Measurements from ENCODE around the gene SH3BP2.

SH3BP2 gene

GRCh38 chr4:2792396-2792710, 532 bp upstream of the SH3BP2 start:
- DNase-seq: no peak

DNA sequence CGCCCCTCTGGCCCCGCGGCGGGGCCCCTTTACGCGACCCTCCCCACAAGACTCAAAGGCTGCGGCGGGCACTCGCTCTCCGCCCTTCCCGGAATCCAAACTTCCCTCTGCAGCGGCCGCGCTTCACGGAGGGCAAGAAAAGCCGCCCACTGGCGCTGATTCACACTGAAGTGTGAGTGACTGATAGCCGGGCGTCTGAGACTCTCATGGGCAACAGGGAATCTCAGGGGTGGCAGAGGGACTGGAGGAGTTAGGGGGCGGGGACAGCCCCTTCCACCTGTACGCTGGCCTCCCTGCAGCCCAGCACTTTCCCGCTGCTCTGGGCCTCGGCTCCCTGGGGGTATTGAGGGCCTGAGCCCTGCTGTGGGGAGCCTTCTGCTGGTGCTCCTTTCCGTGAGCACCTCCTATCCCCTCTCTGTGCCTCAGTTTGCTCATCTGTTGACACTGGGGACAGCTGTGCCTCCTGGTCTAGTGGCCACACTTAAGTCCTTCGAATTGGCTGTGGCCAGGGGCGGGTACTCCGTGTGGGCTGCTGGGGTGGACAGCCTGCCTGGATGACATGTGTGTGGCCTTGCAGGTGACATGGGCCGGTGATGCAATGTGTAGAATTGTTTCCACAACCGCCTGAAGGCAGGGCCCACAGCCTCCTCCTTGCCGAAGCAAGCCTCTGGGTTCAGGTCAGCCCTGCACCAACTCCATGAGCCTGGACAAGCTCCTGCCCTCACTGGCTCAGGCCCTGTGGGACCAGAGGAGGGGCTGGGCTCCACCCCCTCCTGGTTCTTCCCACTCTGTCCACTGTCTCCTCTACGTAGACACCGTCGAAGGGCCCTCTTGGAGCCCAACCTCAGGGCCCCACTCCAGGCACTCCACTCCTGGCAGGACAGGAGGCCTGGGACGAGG, 951 bp downstream of the SH3BP2 start:
- DNase-seq: no peak

- peak; percentile 46 for DNase-seq
These were observed 1.8 kb downstream of the SH3BP2 start for GRCh38 chr4:2794486-2795299.

GRCh38 chr4:2795300-2795892, 2.5 kb downstream of the SH3BP2 start:
- no peak for DNase-seq

GRCh38 chr4:2795893-2796848, 3.3 kb downstream of the SH3BP2 start:
- peak; percentile 91 for DNase-seq

DNA sequence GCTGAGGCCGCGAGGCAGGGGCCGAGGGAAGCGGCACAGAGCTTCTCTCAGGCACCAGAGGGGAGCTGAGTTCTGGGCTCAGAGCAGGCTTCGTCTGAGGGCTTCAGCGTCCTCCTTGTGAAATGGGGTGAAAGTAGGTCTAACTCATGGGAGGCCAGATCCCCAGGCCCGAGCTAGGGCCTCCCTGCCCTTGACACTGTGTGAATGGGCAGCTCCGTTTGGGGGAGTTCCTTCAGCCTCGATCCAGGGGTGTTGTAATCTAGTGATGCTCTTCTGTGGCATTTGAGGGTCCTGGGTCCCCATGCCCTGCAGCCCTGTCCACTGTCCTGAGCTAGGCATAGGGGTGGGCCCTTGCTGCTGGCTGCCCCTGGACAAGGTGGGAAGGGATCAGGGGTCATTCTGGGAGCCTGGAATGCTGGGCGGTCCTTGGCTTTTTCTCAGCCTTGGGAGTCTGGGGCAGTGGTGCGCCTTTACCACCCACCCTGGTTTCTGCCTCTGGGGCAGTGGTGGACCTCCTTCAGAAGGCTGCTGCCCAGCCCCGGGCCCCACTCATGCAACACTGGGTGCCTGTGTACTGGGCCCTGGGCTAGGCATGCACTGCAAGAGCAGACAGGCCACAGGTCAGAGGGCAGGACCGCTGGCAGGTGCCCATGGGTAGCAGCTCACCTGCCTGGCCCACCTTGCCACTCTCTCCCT, 4.1 kb downstream of the SH3BP2 start:
- DNase-seq: no peak

DNA sequence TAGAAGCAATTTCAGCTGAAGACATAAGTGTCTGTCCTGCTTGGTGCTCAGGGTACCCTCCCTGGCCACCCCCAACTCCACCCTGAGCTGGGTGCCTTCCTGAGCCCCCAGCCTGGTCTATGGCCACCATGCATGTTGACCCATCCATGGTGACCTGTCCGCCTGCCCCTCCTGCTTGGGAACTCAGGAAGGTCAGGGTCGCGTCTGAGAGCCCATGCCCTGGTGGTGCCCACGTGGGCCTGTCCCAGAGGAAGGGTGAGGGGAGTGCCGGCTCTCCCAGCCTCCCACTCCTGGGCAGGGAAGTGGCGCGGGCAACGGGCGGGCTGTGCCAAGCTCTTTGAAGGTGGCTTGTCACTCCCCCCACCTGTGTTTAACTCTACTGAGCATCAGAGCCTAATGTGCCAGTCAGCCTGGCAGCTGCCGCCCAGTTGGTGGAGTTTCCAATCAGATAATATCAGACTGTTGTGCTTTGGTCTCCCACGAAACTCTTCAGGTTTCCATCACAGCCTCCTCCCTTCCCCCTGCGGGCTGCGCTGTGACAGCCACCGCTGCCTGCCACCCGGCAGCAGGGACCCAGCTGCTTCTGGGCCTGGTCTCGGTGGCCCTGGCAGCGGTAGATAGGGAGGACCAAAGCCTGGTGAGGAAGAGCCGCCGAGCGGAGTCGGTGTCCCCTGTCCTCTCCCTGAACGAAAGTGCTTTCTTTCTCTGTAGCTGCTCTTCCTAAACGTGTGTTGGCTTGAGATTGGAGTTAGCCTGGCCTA, 4.8 kb downstream of the SH3BP2 start:
- no peak for DNase-seq

GRCh38 chr4:2798399-2799223, 5.7 kb downstream of the SH3BP2 start:
- no peak for DNase-seq

DNA sequence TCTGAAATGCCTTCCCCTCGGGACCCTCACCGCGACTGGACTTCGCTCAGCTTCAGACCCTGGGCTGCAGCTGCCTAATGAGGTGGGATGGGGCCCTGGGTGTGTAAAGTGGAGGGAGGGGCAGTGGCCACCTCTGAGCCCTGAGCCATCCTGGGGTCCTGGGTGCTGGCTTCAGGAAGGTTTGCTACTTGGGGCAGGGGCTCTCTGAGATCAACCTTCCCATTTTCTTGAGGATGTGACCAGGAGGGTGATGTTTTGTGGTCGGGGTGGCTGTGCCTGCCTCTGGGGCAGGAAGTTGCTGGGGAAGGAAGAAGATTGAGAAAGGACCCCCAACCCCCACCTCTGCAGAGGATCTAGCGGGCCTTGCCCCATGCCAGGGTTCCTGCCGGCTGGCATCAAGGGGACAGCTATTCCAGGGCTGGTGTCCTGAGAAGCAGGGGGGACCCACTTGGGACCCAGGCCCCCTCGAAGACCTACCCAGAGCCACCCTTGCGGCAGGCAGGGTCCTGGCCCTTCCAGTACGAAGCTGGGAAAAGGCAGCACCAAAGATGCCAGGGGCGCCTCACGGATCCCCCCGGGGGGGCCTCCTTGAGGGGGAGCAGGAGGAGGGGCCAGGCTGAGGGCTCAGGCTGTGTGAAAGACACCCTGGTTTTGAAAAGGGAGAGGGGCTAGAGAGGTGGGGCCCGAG, 6.5 kb downstream of the SH3BP2 start:
- DNase-seq: no peak

GRCh38 chr4:2799971-2800690, 7.2 kb downstream of the SH3BP2 start:
- DNase-seq: no peak

- DNase-seq: peak; percentile 54
These were observed 8.1 kb downstream of the SH3BP2 start for GRCh38 chr4:2800691-2801596.

DNA sequence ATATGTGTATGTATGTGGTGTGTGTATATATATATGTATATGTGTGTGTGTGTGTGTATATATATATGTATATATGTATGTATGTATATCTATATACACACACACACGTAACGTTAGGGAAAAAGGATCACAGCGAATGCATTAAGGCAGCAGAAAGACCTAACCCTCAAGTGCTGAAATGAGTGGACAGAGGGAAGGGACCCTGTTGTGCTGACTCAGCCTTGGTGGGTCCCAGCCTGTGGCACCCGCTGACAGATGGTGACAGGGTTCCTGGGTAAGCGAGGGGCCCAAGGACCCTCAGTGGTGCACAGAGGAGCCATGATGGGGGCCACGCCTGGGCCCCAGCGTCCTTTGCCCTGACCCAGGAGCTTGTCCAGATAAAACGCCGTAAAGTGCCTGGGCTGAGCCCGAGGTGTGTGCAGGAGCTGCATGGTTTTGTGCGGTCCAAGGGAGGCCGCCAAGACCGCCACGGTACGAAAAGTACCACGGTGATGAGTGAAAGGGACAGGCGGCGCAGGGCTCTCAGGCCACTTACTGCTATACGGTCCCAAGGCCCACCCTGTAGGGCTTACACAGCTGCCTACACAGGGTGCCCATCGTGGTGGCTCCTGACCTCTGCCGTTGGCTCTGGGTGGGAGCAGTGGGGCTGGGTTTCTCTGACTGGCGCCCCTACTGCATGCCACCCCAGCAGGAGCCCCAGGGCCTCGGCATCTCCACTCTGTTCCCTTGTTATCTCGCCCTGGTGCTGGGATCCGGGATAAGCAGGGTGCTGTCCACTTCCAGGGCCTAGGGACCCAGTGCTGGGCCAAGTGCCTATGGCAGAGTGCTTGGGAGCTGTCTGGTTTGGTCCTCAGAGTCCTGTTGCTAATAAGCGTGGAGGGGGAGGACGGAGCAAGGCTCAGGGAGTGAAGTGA, 10.0 kb downstream of the SH3BP2 start:
- no peak for DNase-seq

GRCh38 chr4:2803624-2804448, 11.0 kb downstream of the SH3BP2 start:
- no peak for DNase-seq

GRCh38 chr4:2804449-2804972, 11.6 kb downstream of the SH3BP2 start:
- DNase-seq: no peak

GRCh38 chr4:2804973-2805501, 12.2 kb downstream of the SH3BP2 start:
- DNase-seq: no peak
